ENCODE measurements around the gene GPR87. TPM values are rescaled to one million over a fixed set of nuclear protein-coding genes. Genes with fewer than 3 reads are reported as not detected.

GPR87 gene
- total and polyA plus RNA-seq, 7 donors, result not detected

DNA sequence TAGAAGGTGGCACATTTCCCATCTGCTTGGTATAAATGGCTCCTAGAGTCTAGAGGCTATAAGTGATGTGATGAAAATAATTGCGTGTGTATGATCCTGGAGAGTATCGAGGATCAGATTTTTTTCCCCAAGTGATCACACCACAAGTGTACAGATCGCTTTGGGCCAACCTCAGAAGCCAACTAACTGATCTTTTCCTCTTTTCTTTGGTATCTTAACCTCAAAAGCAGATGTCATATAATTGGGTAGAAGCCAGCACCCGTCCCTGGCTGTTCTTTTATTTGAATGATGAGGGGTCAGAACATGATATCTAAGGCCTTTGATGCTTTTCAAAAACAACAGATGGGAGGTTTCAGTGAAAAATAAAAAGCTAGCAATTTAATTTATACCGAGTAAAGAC is 41.5 kb downstream of the GPR87 start:
- no peaks in the 10 kb centered on the region for H3K36me3 ChIP-seq (ENCODE audit: insufficient read depth in 1 of 2, low read depth in 1 of 2)
- no peaks in the 10 kb centered on the region for H3K4me1 ChIP-seq
- TF ChIP-seq CTCF (IDR thresholded peaks at IDR 0.05), result no peak
- H3K27me3 ChIP-seq (ENCODE audit: insufficient read depth in 3 of 3, low read length in 2 of 3), result no peaks in the 10 kb centered on the region
- no peaks in the 10 kb centered on the region for H3K9me3 ChIP-seq
- DNase-seq (no peak), ATAC-seq (no peak)
- H3K27ac ChIP-seq, result no peak overlapping the region
- intact Hi-C loops (cut with DNase I), result loop anchor here in 1 of 2 donors (10.0 kb wide), 1 partner anchor 550 kb away; no protein-coding TSS in a partner anchor
- H3K4me3 ChIP-seq, result no peak overlapping the region
- WGBS, 3 donors, result 55 to 62% (median 61%) methylated on average over 5 of the region's 5 CpGs

DNA sequence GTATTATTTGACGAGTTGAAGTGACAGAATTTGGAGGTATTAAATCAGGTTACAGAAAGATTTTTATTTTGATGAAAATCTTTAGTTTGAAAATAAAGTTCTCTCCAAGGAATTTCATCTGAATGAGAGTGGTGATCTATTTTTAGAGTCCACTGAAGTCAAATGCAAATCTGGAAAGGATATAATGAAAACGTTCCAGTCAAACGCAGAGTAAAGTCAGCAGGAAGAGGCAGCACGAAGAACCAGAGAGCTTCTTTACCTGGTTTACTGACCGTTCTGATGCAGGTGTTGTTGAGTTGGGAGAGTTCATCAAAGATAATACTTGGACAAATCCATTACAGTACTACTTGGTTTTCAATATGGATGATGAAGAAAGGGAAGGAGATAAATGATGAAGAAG is 47.0 kb downstream of the GPR87 start:
- no peak overlapping the region for H3K4me3 ChIP-seq
- no peak for DNase-seq
- no peaks in the 10 kb centered on the region for H3K9me3 ChIP-seq
- TF ChIP-seq CTCF (IDR thresholded peaks at IDR 0.05), result no peak
- no peaks in the 10 kb centered on the region for H3K36me3 ChIP-seq (ENCODE audit: insufficient read depth in 1 of 2, low read depth in 1 of 2)
- no peaks in the 10 kb centered on the region for H3K4me1 ChIP-seq
- ATAC-seq, result no peak
- intact Hi-C loops (cut with DNase I), result loop anchor here in 1 of 2 donors (10.0 kb wide), 1 partner anchor 545 kb away; no protein-coding TSS in a partner anchor
- H3K27ac ChIP-seq, result no peak overlapping the region
- 62 to 68% (median 65%) methylated on average over 5 of the region's 5 CpGs for WGBS, 3 donors
- H3K27me3 ChIP-seq (ENCODE audit: insufficient read depth in 3 of 3, low read length in 2 of 3), result no peaks in the 10 kb centered on the region

- no peaks in the 10 kb centered on the region for H3K27me3 ChIP-seq (ENCODE audit: insufficient read depth in 3 of 3, low read length in 2 of 3)
- H3K27ac ChIP-seq, result no peak overlapping the region
- intact Hi-C loops (cut with DNase I), result no loop called here
- DNase-seq (no peak), ATAC-seq (no peak)
- 89 to 95% (median 91%) methylated on average over 11 of the region's 11 CpGs for WGBS, 3 donors
- no peaks in the 10 kb centered on the region for H3K4me1 ChIP-seq
- TF ChIP-seq CTCF (IDR thresholded peaks at IDR 0.05), result no peak
- no peak overlapping the region for H3K4me3 ChIP-seq
- no peaks in the 10 kb centered on the region for H3K9me3 ChIP-seq
- H3K36me3 ChIP-seq (ENCODE audit: insufficient read depth in 1 of 2, low read depth in 1 of 2), result no peaks in the 10 kb centered on the region
These were observed 48.1 kb downstream of the GPR87 start for GRCh38 chr3:151268267-151269235.

GRCh38 chr3:151267066-151267465 is 49.6 kb downstream of the GPR87 start:
- H3K9me3 ChIP-seq, result no peaks in the 10 kb centered on the region
- no peaks in the 10 kb centered on the region for H3K4me1 ChIP-seq
- H3K27ac ChIP-seq, result no peak overlapping the region
- no peak for TF ChIP-seq CTCF (IDR thresholded peaks at IDR 0.05)
- H3K27me3 ChIP-seq (ENCODE audit: insufficient read depth in 3 of 3, low read length in 2 of 3), result no peaks in the 10 kb centered on the region
- H3K36me3 ChIP-seq (ENCODE audit: insufficient read depth in 1 of 2, low read depth in 1 of 2), result no peaks in the 10 kb centered on the region
- DNase-seq, result no peak
- no peak for ATAC-seq
- H3K4me3 ChIP-seq, result no peak overlapping the region
- intact Hi-C loops (cut with DNase I), result no loop called here
- 90 to 95% (median 90%) methylated on average over 1 of the region's 1 CpG for WGBS, 3 donors

Measured in psoas muscle (tissue), 8 donors.